Measurements from ENCODE around the gene C19orf25.
"Not testable (repeated sequence)": the region's sequence is repeated elsewhere in the genome, so short reads cannot be mapped to it uniquely, and the experiment has no call there.

Gene C19orf25

DNA sequence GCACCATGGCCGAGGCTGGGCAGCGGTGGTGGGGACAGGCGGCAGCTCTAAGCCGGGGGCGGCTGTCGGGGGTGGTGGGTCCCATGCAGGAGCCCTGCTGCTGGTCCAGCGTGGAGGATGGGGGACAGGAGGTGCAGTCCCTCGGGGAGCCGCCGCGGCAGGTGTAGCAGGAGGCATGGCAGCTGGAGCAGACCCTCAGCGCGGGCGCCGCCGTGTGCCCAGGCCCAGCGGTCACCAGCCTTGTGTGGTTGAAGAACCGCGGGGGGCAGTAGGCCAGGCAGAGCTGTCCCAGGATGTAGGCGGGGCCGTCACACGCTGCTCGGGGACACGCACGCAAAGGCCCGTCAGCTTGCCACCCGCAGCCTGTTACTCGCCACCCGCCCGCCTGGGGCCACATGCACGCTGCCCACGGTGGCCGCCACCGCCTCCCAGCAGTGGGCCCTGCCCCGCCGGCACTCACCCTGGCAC lies 2.9 kb upstream of the C19orf25 start:
- no peak for DNase-seq (ENCODE audit: low read depth)

- no peak for DNase-seq (ENCODE audit: low read depth)
Observed at GRCh38 chr19:1481224-1481892, 2.3 kb upstream of the C19orf25 start.

GRCh38 chr19:1477056-1477455 lies 2.0 kb downstream of the C19orf25 start:
- DNase-seq (ENCODE audit: low read depth), result not testable (repeated sequence)

- no peak for DNase-seq (ENCODE audit: low read depth)
Observed at GRCh38 chr19:1475751-1476437, 3.1 kb downstream of the C19orf25 start.

- no peak for DNase-seq (ENCODE audit: low read depth)
Observed at GRCh38 chr19:1474765-1475351, 4.2 kb downstream of the C19orf25 start.

GRCh38 chr19:1474011-1474764 lies 4.8 kb downstream of the C19orf25 start:
- DNase-seq (ENCODE audit: low read depth), result no peak

DNA sequence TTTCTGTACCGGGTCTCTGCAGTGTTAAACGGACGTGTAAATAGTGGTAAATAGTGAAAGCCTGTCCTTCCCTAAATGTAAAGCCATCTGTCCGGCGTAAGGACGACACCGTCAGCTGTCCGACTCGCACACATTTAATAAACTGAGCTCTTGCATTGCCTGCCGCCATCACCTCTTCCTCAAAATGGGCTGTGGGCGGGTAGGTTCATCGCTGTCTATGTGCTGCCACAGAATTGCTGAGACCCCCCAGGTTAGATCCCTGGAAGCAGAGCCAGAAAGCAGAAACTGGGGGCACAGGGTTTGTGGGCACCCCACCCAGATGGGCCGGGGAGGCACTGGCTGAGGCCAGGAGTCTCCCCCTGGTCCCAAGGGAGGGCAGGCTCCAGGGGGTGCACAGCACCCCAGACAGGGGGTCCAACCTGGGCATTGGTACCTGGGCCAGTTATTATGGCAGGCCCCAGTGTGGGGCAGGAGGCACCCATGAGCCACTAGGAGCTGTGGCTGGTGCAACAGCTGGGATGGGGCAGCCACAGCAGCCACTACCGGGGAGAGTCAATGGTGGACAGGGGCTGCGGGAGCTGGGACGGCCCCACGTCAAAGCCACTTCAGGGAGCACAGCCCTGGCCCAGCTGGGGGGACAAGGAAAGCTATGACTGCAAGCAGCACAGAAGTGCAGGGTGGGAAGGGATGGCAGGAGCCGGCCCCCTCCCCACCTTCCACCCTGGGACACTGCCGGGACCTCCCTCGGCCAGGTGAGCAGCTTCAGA lies 5.7 kb downstream of the C19orf25 start:
- DNase-seq (ENCODE audit: low read depth), result no peak

DNA sequence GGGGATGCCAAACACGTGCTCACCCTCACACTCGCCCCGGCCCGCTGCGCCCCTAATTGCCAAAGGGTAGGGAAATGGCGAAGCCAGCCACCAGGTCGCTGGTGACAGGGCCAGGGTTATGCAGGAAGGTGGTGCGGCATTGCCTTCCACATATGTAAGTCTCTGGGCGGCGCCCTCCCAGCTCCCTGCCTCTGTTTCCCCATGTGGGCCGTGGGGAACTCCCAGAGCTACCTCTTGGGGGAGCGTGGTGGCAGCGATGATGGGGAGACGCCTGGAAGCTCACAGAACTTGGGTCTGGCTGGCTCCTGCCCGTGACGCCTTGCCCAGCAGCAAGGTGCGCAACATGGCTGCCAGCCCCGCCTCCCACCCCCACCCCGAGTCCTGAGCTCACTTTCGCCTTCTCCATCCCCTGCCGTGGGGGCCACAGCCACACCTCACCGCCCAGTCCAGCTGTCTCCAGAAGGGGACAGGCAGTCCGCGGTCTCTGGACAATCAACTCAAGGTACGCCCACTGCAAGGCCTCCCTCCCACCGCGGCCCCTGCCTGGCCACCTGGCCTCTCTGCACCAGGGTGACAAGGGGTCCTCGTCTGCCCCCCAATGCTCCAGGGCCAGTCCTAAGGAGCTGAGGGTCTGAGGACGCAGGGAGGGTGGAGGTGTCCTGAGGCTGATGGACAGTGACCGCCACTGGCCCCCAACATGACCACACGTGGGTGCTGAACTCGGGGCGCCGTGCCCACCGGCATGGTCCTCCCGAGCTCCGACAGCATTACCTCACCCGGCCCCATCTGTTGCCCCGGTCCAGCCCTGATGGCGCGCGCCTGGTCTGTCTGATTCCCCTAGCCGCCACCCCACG lies 6.6 kb downstream of the C19orf25 start:
- no peak for DNase-seq (ENCODE audit: low read depth)

GRCh38 chr19:1471515-1472160 lies 7.4 kb downstream of the C19orf25 start:
- DNase-seq (ENCODE audit: low read depth), result no peak

- DNase-seq (ENCODE audit: low read depth), result no peak
Observed at GRCh38 chr19:1471010-1471514, 8.0 kb downstream of the C19orf25 start.

DNA sequence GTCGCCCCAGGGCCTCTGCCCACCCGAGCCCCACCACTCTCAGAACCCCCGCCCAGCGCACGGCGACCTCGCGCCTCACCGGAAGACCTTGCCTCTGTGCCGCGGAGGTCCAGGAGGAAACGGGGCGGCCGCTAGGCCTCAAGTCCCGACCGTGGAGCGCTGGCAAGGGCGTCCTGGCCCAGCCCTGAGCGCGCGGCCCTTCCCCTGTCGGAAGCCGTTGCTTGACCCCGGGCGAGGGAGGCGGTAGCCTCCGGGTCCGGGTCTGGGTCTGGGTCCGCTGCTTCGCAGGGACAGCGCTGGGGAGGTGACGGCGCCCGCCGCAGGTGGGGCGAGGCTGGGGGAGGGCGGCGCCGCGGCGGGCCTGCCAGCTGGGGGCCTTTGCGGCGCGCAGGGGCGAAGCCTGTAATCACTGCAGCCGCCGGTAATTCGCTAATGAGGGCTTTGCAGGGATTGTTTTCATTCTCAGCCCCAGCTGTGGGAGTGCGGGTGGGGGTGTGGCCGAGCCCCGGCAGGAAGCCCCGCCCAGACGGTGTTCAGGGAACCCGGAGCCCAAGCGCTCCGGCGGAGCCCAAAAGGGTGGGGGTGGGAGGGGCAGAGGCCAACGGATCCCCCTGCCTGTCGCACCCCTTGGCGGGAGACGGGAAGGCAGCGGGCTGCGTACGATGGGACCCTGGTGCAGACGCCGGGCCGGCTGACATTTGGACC lies 8.6 kb downstream of the C19orf25 start:
- peak; percentile 47 for DNase-seq (ENCODE audit: low read depth)

GRCh38 chr19:1470055-1470304 lies 9.0 kb downstream of the C19orf25 start:
- DNase-seq (ENCODE audit: low read depth), result no peak

- DNase-seq (ENCODE audit: low read depth), result no peak
Observed at GRCh38 chr19:1469255-1470054, 9.6 kb downstream of the C19orf25 start.

DNA sequence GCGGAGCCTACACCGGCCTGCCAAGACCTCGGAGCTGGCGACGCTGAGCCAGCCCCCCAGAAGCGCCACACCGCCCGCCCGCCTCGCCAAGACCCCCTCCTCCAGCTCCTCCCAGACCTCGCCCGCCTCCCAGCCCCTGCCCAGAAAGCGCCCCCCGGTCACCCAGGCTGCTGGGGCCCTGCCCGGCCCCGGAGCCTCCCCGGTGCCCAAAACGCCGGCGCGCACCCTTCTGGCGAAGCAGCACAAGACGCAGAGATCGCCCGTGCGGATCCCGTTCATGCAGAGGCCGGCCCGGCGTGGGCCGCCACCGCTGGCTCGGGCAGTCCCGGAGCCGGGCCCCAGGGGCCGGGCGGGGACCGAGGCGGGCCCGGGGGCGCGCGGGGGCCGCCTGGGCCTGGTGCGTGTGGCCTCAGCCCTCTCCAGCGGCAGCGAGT lies 10.2 kb downstream of the C19orf25 start:
- DNase-seq (ENCODE audit: low read depth), result no peak

- DNase-seq (ENCODE audit: low read depth), result no peak
Observed at GRCh38 chr19:1468274-1468820, 10.7 kb downstream of the C19orf25 start.

- no peak for DNase-seq (ENCODE audit: low read depth)
Observed at GRCh38 chr19:1467490-1468273, 11.3 kb downstream of the C19orf25 start.

DNA sequence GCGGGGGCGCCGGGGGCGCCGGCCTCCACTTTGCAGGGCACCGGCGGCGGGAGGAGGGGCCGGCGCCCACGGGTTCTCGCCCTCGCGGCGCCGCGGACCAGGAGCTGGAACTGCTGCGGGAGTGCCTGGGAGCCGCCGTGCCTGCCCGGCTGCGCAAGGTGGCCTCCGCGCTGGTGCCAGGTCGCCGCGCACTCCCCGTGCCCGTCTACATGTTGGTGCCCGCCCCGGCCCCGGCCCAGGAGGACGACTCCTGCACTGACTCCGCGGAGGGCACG lies 11.9 kb downstream of the C19orf25 start:
- DNase-seq (ENCODE audit: low read depth), result no peak

All from stimulated activated CD8-positive, alpha-beta memory T cell treated with anti-CD3 and anti-CD28 coated beads, Interleukin-15, amount 100 ng/mL, for 1 hour (primary cell).